HG02943 (cell line): ENCODE data around the gene FAM193A.
"Not testable (repeated sequence)": the region's sequence is repeated elsewhere in the genome, so short reads cannot be mapped to it uniquely, and the experiment has no call there.

Source experiments
- ATAC-seq: cut with Tn5 transposase; IDR thresholded peaks from one replicate; pipeline ENCODE4 v1.9.1; 2021; ENCODE audit warnings: mild to moderate bottlenecking, low read depth, moderate library complexity; ENCODE audit not compliant: unreplicated experiment

Gene FAM193A

DNA sequence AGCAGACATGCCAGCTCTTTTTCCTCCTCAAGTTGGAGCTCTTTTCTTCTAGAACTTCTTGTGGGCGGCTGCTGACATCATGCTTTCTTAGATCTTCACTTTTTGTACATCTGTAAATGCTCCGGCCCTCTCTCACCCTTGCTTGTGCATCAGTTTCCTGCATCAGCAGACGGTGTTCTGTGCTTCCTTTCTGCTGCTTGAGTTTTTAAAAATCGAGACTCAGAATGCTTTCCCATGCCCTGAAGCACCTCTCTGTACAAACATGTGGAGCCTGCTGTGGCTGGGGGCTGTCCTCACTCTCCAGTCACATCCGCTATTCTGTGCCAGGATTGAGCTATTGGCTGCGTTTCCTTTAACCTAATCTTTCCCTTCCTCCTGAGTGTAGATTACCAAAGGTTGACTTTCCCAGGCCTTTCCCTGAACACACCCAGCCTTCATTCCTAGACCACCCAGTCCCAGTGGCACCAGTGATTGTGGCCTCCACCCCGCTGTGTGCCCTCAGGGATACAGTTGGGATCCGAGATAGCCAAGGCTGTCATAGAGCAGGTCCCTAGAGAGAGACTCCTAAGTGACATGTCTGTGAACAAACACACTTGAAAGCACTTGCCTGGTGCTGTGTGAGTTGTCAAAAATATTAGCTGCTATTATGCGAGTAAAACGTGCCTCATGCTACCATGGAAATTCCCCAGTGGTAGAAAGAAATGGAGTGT is 177.8 kb downstream of the FAM193A start:
- ATAC-seq: no peak

DNA sequence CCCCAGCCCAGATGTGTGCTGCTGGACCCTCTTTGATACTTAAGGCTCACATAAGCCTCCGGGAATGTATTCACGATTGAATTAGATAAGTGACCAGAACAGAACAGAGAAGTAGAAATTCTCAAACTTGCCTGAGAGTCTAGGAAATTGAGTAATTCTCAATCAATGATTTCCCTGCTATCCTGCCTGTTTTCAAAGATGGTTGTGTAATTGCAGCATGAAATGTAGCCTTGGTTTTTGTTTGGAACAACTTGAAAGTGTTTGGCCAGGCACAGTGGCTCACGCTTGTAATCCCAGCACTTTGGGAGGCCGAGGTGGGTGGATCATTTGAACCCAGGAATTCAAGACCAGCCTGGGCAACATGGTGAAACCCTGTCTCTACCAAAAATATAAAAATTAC is 178.5 kb downstream of the FAM193A start:
- no peak for ATAC-seq

DNA sequence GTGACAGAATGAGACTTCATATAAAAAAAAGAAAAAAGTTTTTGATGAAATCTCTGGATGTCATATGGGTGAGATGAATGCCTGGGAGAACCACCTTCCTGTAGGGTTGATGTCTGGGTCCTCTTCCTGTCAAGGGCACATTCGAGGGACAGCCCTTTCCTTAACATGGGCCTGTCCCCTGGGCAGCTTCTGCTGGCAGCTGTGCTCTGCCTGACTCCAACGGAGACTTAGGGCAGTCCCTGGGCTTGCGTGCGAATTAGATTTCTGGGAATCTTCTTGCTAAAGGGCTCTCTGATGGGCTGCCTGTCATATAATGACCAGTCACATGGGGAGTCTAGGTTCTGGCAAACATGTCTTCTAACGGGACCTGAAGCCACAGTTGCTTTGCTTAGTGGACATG is 179.0 kb downstream of the FAM193A start:
- no peak for ATAC-seq

DNA sequence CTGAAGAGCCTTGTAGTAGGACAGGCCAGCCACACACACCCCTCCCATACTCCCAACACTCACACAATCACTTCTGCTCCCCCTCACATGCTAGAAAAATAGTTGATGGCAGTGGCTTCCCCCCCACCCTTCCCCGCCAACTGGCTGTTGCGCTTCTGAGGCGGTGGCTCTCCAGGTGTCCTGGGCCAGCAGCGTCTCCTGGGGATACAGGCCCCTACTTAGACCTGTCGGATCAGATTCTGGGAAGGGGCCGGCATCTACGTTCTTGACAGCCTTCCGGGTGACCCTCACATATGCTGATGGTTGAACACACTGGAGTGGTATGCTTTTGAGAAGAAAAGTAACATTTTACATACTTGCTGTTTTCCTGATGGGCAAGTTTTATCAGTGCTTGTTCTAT is 179.8 kb downstream of the FAM193A start:
- ATAC-seq: no peak

DNA sequence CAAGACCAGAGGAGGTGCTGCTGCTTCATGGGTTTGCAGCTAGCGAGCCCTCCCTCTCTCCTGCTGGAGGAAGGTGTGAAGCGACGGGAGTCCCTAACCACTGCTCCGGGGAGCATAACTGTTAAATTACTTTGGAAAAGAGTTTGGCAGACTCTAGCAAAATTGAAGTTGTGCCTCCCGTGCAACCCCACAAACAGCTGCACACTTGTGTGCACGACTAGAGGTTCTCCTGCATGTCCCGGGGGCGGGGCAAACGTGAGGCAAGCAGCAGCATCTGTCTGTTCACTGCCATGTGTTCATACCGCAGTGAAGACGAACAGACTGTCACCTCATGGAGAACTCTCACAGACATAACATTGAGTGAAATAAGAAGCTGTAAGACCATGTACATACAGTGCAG is 185.1 kb downstream of the FAM193A start:
- ATAC-seq: no peak

DNA sequence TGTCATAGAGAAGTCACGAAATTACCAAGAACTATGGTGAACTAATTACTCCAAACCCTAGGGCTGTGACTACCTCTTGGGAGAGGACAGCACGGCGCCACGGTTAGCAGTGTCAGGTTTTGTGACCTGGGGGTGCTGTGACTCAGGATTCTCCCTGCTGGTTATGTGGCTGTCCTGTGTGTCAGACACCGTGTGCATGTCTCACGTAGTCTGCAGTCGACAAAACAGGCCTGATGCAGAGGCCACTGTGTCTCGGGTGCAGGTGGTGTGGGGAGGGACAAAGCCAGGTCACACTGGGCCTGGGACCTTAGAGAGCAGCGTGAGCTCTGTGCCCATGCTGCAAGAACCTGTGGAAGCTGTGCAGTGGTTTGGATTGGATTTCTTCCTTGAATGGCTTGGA is 185.6 kb downstream of the FAM193A start:
- ATAC-seq: no peak

DNA sequence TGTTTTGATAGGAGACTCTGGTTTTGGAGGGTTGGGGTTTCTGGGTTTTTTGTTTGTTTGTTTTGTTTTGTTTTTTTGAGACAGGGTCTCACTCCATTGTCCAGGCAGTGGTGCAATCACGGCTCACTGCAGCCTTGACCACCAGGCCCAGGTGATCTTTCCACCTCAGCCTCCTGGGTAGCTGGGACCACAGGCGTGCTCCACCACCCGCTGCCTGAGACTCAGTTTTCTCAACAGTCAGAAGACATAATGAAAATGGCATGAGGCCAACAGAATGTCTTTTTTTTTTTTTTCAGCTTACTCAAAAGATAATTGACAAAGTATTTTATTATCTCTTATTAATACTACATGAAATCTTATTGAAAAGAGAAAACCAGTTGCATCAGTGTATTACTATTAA is 187.3 kb downstream of the FAM193A start:
- ATAC-seq: no peak

DNA sequence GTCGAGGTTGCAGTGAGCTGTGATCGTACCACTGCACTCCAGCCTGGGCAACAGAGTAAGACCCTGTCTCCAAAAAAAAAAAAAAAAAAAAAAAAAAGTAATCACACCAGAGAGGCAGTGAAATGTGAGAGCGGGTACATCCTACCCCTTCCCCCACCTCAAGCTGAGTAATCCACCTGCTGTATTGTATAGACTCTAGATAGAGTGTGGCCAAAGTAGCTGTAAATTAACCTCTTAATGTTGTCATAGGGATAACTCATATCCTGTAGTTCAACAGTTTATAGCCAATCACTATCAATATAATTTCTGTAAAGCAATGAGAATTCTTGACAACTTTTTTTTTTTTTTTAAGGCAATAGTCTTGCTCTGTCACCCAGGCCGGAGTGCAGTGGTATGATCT is 188.9 kb downstream of the FAM193A start:
- ATAC-seq: no peak

DNA sequence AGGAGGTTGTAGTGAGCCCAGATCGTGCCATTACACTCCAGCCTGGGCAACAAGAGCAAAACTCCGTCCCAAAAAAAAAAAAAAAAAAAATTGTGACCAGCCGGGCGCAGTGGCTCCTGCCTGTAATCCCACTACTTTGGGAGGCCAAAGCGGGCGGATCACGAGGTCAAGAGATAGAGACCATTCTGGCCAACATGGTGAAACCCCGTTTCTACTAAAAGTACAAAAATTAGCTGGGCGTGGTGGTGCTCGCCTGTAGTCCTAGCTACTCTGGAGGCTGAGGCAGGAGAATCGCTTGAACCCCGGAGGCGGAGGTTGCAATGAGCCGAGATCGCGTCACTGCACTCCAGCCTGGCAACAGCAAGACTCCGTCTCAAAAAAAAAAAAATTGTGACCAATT is 190.4 kb downstream of the FAM193A start:
- not testable (repeated sequence) for ATAC-seq

DNA sequence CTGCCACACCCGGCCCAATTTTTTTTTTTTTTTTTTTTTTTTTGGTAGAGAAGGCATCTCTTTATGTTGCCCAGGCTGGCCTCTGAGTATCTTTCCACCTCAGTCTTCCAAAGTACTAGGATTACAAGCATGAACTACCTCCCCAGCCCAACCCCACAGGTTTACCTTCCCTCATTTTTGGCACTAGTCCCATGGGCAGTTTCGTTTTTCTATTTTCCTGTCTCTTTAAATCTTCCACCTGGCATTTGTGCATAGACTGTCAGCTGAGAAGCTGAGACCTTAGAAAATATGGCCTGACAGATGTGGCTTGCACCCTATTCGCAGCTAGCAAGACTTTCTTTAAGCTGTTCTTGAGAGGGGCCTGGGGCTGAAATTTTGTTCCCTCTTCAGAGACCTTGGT is 191.8 kb downstream of the FAM193A start:
- no peak for ATAC-seq

DNA sequence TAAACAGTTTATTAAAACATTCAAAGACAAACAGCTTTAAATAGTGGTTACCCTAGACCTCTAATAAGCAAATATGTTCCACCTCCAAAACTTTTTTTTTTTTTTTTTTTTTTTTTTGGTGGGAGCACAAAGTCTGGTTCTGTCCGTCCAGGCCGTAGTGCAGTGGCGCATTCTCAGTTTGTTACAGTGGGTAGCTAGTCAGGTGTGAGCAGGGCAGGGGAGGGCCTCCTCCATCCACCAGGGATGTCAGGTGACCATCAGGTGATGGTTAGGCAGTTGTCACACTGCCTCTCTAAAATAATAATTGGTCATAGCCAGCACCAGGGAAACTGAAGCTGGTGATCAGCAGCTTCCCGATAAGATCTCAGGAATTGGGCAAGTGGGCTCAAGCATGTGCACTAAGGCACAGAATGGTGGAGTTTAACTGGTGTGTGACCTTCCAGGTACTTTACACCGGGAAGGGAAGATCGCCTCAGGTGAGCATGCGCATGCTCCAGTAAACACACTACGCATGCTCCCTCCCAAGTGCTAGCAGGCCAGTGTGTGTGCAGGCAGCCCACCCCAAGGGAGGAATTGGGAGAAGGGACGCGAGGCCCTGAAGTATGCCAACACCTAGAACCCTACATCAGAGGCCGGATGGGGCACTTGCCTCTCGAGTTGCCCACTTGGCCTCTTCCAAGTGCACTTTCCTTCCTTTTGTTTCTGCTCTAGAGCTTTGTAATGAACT is 192.5 kb downstream of the FAM193A start:
- no peak for ATAC-seq

DNA sequence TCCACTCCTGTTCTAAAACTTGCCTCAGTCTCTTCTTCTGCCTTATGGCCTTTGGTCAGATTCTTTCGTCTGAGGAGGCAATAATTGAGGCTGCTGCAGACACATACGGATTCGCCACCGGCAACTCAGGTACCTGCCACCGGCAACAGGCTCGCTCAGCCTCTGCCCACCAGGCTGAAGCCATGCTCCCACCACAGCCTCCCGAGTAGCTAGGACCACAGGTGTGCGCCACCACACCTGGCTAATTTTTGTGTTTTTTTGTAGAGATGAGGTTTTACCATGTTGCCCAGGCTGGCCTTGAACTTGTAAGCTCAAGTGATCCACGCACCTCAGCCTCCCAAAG is 193.1 kb downstream of the FAM193A start:
- ATAC-seq: no peak

DNA sequence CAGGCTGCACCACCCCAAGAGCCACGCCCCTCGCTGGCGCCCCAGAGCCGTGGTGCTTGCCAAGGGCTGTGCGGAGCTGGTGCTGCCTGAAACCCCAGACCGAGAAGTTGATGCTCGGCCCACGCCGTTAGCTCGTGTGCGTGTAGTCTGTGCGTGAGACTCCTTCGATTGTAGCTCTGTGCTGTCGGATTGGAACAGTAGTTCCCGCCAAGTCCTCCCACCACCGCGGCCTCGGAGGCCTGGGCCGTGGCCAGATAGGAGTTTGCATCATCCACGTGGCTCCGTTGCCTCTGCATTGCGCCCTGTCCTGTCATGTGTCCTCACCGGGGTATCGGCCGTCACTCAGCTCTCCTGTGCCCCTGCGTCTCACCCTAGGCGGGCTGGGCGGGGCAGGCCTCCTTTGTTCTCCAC is 195.5 kb downstream of the FAM193A start:
- ATAC-seq: no peak

DNA sequence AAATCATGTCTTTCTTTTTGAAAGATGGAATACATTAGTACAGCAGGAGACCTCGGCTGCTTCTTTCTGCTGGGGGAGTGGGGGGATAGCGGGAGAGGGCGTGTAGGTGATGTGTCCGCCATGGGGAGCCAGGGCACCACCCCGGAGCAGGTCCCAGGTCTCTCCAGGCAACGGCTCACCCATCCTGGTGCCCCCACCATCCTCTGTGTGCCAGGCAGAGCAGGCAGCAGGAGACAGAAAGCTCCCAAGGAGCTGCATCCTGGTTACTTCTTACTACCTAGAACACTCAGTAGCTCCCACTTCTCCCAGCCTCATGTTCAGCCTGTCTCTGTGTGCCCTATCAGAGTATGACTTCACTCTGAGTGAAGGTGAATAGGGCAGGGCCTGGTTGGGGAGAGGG is 196.1 kb downstream of the FAM193A start:
- ATAC-seq: no peak

DNA sequence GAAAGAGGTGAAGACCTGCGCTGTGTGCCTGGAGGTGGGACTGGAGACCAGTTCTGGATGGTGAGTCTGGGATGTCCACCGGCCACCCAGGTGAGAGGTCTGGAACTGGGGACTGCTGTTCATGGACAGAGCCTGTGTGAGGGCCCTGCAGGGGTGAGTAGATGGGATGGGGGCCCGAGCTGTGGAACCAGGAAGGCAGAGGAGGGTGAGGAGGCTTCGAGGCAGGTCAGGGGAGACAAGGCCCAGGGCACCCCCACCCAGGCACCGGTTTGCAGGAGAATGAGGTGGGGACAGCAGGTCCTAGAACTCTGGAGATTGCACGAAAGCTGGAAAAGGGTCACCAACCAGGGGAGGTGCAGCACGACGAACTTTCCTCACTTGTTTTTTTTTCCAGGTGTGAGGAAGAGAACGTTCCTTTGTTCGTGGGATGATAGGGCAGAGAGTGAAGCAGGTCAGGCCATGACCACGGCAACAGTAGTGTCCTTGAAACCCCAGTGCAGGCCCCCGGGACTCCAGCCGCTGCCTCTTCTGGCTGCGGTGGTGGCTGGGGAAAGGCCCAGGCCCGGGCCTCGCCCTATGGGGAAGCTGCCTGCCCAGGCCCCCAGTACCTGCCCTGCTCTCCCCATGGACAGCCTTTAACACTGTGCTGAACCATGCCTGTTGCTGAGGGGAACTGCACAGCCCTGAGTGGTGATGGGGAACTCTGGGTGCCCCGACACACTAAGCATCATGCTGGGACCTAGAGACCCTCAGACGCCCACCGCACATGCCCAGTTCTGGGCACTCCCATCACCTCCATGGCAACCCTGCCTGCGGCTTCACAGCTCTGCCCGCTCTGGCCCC is 196.8 kb downstream of the FAM193A start:
- ATAC-seq: no peak

DNA sequence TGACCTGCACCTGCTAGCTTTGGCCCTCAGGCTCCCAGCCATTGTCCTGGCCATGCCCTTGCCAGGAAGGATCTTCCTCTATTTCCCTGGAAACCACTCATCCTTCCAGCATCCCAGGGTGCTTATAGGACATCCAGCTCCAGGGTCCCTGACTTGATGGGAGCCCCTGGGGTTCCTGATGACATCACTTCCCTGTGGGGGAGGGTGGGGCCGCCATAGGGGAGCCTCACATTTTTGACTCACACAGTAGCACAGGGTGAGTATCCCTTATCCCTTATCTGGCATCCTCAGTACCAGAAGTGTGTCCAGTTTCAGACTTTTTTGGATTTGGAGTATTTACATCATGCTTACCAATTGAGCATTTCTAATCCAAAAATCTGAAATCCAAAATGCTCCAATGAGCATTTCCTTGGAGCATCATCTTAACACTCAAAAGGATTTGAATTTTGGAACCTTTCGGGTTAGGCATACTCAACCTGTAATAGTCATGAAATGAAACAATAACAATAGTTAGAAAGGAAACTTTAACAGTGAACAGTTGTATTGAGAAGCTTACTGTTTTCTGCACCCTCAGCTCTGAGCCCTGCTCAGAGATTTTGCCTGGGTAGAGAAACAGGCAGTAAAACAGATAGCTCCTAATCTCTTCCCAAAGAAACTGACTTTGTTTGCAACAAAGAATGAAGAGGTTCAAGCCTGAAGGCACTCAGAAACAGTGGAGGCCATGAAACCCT is 197.6 kb downstream of the FAM193A start:
- no peak for ATAC-seq

DNA sequence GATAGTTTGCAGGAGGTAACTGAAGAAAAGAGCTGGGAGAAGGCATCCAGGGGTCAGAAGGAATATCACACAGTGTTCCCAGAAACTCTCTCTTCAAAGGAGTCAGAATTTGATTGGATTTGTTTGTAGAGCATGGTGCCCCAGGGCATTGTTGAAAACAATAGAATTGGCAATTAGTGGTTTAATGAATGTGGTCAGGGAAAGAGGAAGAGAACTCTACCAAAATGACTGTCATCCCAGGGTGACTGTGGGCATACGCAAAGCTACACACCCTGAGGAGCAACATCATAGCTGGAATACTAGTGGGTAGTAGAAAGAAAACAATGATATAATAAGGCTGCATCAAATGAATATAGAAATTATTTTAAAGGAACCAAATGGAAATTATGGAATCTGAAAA is 198.2 kb downstream of the FAM193A start:
- no peak for ATAC-seq

DNA sequence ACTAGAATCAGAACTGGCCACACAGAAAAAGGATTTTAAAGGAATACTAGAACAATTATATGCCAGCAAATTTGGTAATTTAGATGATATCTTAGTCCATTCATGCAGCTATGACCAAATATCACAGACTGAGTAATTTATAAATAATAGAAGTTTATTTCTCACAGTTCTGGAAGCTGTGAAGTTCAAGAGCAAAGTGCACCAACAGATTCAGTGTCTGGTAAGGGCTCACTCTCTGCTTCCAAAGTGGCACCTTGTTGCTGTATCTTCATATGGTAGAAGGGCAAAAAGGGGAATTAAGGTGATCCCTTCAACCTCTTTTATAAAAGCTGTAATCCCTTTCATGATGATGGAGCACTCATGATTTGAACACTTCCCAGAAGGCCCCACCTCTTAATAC is 199.4 kb downstream of the FAM193A start:
- ATAC-seq: no peak

DNA sequence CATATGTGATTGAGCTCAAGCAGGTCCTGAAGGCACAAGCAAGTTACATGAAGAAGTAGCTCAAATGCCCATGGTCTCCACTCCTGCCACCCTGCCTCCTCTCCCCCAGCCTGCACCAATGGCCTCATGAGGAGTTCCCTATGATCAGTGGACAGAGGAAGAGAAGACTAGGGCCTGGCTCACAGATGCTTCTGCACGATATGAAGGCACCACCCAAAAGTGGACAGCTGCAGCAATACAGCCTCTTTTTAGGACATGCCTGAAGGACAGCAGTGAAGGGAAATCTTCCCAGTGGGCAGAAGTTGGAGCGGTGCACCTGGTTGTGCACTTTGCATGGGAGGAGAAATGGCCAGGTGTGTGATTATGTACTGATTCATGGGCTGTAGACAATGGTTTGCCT is 201.8 kb downstream of the FAM193A start:
- not testable (repeated sequence) for ATAC-seq

DNA sequence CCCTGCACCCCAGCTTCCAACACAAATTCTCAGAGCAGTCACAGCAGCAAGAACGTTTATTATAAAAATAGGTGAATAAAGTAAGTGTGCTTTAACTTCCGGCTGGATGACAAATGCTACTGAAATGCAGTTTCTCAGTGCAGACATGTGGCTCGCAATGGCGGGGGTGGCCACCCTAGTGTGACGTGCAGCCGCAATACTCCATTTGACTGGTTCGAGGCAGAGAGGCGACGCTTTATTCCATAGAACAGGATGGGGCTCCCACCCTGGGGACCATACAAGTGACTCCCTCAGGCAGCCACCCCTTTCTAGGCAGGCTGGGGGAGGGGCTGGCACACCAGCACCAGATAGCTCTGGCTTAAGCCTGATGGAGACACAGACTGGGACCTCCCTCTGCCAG is 205.2 kb downstream of the FAM193A start:
- ATAC-seq: no peak
